ENCODE data around the gene ADCK2.
"Not testable (repeated sequence)": the region's sequence is repeated elsewhere in the genome, so short reads cannot be mapped to it uniquely, and the experiment has no call there.

The ADCK2 gene

GRCh38 chr7:140673774-140674155, 1.0 kb downstream of the ADCK2 start:
- DNase-seq (ENCODE audit: low read depth in 1 of 2, low spot score in 1 of 2) = no peak

DNA sequence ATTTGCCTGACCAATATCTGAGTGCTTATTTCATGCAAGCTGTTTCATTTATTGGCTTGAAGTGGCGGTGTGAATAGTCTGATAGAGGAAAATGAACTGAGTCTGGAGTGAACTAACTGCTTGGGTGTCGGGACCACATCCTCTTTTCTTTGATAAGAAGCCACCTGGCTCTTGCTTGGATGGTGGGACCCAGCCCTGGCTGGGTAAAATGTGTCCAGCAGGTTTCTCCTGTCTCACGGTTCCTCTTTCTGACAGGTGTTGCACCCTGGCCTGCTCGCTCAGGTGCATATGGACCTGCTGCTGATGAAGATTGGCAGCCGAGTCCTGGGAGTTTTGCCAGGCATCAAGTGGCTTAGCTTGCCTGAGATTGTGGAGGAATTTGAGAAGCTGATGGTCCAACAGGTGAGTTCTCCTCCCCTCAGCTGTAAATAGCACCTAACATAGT, 1.6 kb downstream of the ADCK2 start:
- DNase-seq (ENCODE audit: low read depth in 1 of 2, low spot score in 1 of 2) = no peak

GRCh38 chr7:140674899-140675701, 2.4 kb downstream of the ADCK2 start:
- DNase-seq (ENCODE audit: low read depth in 1 of 2, low spot score in 1 of 2) = no peak

DNA sequence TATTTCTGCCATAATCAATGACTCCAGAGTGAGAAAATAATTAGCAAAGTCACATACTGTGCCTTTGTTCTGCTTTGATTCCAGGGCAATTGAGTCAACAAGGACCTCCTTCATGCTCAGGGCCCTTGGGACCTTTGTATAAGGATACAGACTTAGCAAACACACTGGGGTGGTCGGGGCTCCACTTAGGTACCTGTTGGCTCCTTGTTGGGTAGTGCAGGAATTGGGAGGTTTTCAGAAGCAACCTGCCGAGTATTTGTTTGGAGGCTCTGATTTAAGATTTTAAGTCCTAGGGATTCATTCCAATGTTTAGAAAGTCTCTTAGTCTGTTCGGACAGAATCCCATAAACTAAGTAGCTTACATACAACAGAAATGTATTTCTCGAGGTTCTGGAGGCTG, 3.0 kb downstream of the ADCK2 start:
- no peak for DNase-seq (ENCODE audit: low read depth in 1 of 2, low spot score in 1 of 2)

DNA sequence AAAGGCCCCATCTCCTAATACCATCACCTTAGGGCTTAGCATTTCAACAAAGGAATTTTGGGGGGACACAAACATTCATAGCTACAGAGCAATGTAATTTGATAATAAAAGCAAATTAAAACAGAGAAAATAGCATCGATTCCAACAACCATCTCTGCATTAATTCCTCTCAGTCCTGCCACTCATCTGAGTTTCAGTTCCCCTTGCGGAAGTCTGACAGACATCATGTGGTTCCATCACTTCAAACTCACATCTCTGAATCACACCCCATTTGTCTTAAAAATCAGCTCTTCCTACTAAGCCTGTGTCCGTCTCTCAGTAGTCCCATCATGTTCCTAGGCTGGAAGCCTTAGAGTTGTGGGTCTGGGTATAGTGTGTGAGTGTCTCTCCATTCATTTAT, 3.6 kb downstream of the ADCK2 start:
- DNase-seq (ENCODE audit: low read depth in 1 of 2, low spot score in 1 of 2) = no peak

DNA sequence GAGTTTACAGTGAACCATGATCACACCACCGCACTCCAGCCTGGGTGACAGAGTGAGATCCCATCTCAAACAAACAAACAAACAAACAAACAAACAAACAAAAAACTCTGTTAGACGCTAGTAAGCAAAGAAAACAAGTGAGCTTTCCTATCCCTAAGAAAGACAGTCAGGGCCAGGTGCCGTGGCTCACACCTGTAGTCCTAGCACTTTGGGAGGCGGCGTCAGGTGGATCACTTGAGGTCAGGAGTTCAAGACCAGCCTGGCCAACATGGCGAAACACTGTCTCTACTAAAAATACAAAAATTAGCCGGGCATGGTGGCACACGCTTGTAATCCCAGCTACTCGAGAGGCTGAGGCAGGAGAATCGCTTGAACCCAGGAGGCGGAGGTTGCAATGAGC, 4.2 kb downstream of the ADCK2 start:
- not testable (repeated sequence) for DNase-seq (ENCODE audit: low read depth in 1 of 2, low spot score in 1 of 2)

DNA sequence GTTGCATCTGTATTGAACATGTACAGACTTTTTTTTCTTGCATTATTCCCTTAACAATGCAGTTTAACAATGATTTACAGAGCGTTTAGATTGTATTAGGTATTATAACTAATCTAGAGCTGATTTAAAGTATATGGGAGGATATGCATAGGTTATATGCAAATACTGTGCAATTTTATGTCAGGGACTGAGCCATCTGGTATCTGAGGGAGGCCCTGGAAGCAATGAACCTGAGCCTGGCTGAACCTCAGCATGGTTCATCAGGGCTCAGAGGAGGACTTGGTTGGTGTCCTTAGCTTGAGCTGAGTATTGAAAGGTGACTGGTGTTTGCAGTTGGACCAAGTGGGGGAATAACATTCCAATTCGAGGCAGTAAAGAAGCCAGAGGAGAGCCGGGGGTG, 4.8 kb downstream of the ADCK2 start:
- DNase-seq (ENCODE audit: low read depth in 1 of 2, low spot score in 1 of 2) = no peak

- DNase-seq (ENCODE audit: low read depth in 1 of 2, low spot score in 1 of 2) = no peak
Observed at GRCh38 chr7:140678081-140678815, 5.5 kb downstream of the ADCK2 start.

DNA sequence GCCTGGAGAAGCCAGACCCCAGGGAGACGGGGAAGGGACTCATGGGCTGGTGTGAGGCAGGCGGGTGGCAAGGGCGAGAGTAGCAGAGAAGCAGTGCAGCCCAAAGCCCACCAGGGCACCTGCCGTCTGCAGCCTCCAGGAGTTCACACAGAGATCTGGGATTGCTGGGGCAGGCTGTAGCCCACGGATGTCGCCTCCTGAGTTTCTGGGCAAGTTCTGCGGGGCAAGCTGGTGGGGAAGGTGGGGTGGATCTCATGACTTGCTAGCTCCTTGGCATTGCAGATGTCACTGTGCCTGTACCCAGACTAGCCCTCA, 6.0 kb downstream of the ADCK2 start:
- DNase-seq (ENCODE audit: low read depth in 1 of 2, low spot score in 1 of 2) = no peak

- DNase-seq (ENCODE audit: low read depth in 1 of 2, low spot score in 1 of 2) = no peak
Observed at GRCh38 chr7:140679186-140679585, 6.4 kb downstream of the ADCK2 start.

DNA sequence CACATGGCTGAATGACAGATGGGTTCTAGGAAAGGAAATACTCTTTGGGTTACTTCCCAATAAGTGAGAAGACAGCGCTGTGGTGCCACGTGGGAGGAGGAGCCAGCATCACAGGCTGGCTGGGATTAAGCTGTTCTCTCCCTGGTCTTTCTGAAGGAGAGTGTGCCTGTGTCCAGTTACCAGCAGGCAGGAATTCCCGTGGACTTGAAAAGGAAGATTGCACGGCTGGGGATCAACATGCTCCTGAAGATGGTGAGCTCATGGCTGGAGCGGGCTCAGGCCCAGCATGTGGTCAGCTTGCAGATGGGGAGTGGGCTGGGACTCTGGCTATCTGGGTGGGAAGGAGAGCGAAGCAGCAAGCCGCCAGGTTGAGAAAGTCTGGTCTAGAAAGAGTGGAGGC, 8.1 kb downstream of the ADCK2 start:
- DNase-seq (ENCODE audit: low read depth in 1 of 2, low spot score in 1 of 2) = no peak

GRCh38 chr7:140681766-140682165, 9.0 kb downstream of the ADCK2 start:
- DNase-seq (ENCODE audit: low read depth in 1 of 2, low spot score in 1 of 2) = no peak

- no peak for DNase-seq (ENCODE audit: low read depth in 1 of 2, low spot score in 1 of 2)
Observed at GRCh38 chr7:140683657-140684056, 10.9 kb downstream of the ADCK2 start.

GRCh38 chr7:140684066-140684950, 11.6 kb downstream of the ADCK2 start:
- no peak for DNase-seq (ENCODE audit: low read depth in 1 of 2, low spot score in 1 of 2)

DNA sequence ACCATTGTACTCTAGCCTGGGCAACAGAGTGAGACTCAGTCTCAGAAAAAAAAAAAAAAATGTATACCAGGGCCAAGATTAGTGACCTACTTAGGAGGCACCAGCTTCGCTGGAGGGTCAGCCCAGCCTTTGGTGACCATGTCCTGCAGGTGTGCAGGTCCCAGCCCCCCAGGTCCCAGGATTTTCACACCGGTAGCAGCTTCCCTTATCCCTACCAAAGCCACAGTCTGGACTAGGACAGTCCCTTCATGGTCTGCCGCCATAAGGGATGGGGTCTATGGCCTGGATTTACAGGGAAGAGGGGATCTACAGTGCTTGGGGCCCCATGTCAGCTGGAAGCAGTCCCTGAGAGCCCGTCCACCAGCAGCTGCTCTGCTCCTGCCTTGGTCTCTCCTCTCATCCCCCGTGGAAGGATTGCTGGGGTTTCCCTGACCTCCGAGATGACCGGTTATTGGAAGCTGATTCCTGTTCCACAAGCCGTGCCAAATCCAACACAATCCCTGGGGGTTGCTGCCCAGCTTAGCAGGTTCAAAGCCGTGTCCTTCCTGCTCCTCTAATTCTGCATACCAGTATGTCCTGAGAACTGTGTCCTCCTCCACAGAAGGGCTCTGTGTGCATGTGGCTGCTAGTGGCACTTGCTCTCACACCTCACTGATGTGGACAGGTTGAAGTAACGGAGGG, 12.8 kb downstream of the ADCK2 start:
- no peak for DNase-seq (ENCODE audit: low read depth in 1 of 2, low spot score in 1 of 2)

DNA sequence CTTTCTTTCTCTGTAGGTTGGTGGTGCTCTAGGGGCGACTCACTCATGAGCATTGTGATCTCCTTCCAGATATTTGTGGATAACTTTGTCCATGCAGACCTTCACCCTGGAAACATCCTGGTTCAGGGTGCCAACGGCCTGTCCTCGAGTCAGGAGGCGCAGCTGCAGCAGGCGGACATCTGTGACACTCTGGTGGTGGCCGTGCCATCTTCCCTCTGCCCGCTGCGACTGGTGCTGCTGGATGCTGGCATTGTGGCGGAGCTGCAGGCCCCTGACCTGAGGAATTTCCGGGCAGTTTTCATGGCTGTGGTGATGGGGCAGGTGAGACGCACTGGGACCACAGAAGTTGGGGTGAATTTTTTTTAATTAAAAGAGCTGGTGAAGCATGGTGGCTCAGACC, 14.2 kb downstream of the ADCK2 start:
- no peak for DNase-seq (ENCODE audit: low read depth in 1 of 2, low spot score in 1 of 2)

DNA sequence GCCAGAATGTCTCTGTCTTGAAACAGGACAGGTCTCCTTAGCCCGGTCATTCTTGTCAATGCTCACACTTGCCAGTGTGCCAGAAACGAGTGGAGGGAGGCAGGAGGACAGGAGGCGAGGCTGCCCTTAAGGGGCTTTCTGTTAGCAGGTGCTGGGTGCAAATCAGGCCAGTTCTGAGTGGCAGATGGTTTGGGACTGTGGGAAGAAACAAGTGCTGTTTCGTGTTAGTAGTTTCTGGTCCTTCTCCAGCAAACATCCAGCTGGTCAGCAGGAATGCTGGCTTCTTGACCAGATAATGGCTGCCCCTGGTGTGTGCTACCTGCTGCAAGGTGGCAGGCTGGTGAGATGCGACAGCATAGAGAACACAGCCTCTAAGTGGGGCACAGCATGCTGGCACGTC, 15.6 kb downstream of the ADCK2 start:
- DNase-seq (ENCODE audit: low read depth in 1 of 2, low spot score in 1 of 2) = no peak

GRCh38 chr7:140689199-140690152, 16.7 kb downstream of the ADCK2 start:
- DNase-seq (ENCODE audit: low read depth in 1 of 2, low spot score in 1 of 2) = no peak

DNA sequence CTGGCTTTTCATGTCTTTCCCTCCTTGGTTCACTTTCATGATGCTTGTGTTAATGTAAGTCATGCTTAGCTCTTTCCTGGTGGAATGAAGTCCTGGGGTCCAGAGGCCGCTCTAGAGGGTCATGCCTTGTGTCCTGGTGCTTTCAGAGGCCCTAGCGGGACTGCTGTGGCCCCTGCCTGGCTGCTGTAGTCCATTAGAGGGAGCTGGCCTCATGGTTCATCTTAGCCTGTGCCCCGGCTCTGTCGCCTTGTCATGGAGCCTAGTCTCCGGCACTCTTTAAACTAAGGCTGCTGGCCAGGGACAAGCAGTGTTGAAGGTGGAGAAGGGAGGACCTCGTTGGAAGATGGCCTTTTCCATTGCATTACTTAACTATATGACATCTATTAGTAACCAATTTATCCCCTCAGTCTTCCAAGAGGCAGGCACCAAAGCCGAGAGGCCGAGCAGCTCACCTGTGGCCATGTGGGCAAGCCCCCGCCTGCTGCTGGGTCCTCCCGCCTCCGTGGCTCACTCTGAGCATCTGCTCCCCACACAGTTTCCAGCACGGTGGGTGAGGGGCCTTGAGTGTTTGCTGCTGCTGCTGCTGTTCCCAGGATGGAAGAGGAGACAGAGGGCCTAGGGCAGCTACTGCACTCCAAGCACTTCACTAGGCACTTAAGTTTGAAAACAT, 18.8 kb downstream of the ADCK2 start:
- DNase-seq (ENCODE audit: low read depth in 1 of 2, low spot score in 1 of 2) = no peak

- not testable (repeated sequence) for DNase-seq (ENCODE audit: low read depth in 1 of 2, low spot score in 1 of 2)
Observed at GRCh38 chr7:140693849-140694248, 21.1 kb downstream of the ADCK2 start.

Data from activated CD4-positive, alpha-beta T cell treated with anti-CD3 and anti-CD28 coated beads, Interleukin-2, amount 50 U/mL, for 24 hours (primary cell).